HepG2 (cell line): Measurements from ENCODE around the gene MYO5B. TPM values are rescaled to one million over a fixed set of nuclear protein-coding genes. Genes with fewer than 3 reads are reported as not detected.

Experiments
- ARHGAP35 ChIP-seq: sonication (generic); formaldehyde crosslinking; IDR thresholded peaks from 2 replicates; pipeline ENCODE4 v1.9.0; 2022; ENCODE audit warnings: mild to moderate bottlenecking, inconsistent platforms, moderate library complexity, missing genetic modification reagents, borderline replicate concordance
- HNF4A ChIP-seq: sonication (generic); formaldehyde crosslinking; IDR thresholded peaks from 2 replicates; pipeline ENCODE4 v1.4.0; 2020; ENCODE audit warnings: missing genetic modification reagents
- KAT7 ChIP-seq: IDR thresholded peaks from 2 replicates; pipeline ENCODE4 v1.6.1; 2018; ENCODE audit warnings: borderline replicate concordance, missing compliant biosample characterization
- KDM1A ChIP-seq: IDR thresholded peaks from 2 replicates; pipeline ENCODE4 v1.6.1; 2016; ENCODE audit warnings: missing compliant biosample characterization
- KDM6A ChIP-seq: IDR thresholded peaks from 2 replicates; pipeline ENCODE4 v1.6.1; 2016; ENCODE audit warnings: low read depth
- KLF11 ChIP-seq: IDR thresholded peaks from 2 replicates; pipeline ENCODE4 v1.6.1; 2016; ENCODE audit warnings: missing compliant biosample characterization
- MTA1 ChIP-seq: sonication (generic); formaldehyde crosslinking; IDR thresholded peaks from 2 replicates; pipeline ENCODE4 v1.4.0; 2020; ENCODE audit warnings: missing genetic modification reagents, mild to moderate bottlenecking, borderline replicate concordance
- PATZ1 ChIP-seq: sonication (generic); formaldehyde crosslinking; IDR thresholded peaks from 2 replicates; pipeline ENCODE4 v1.4.0; 2020; ENCODE audit warnings: missing genetic modification reagents
- RFX5 ChIP-seq: IDR thresholded peaks from 2 replicates; pipeline ENCODE4 v1.6.1; 2011; ENCODE audit warnings: low read depth, low read length, improper control_type of control experiment
- THAP8 ChIP-seq: sonication (generic); formaldehyde crosslinking; IDR thresholded peaks from 2 replicates; pipeline ENCODE4 v1.5.1; 2020; ENCODE audit warnings: missing genetic modification reagents, mild to moderate bottlenecking, borderline replicate concordance
- TOPORS ChIP-seq: sonication (generic); formaldehyde crosslinking; IDR thresholded peaks from 2 replicates; pipeline ENCODE4 v1.8.0; 2023; ENCODE audit warnings: mild to moderate bottlenecking, missing genetic modification reagents
- XBP1 ChIP-seq: sonication (generic); formaldehyde crosslinking; IDR thresholded peaks from 2 replicates; pipeline ENCODE4 v1.5.0; 2020; ENCODE audit warnings: missing genetic modification reagents
- ZGPAT ChIP-seq: IDR thresholded peaks from 2 replicates; pipeline ENCODE4 v1.6.1; 2016; ENCODE audit warnings: mild to moderate bottlenecking
- ZNF180 ChIP-seq: sonication (generic); formaldehyde crosslinking; IDR thresholded peaks from 2 replicates; pipeline ENCODE4 v1.4.0; 2020; ENCODE audit warnings: low read depth, missing genetic modification reagents, borderline replicate concordance
- ZNF263 ChIP-seq: sonication (generic); formaldehyde crosslinking; IDR thresholded peaks from 2 replicates; pipeline ENCODE4 v1.4.0; 2020; ENCODE audit warnings: missing genetic modification reagents
- ZNF274 ChIP-seq: sonication (generic); formaldehyde crosslinking; IDR thresholded peaks from 2 replicates; pipeline ENCODE4 v1.5.1; 2020; ENCODE audit warnings: mild to moderate bottlenecking, missing genetic modification reagents
- ZNF317 ChIP-seq: sonication (generic); formaldehyde crosslinking; IDR thresholded peaks from 2 replicates; pipeline ENCODE4 v1.5.0; 2020; ENCODE audit warnings: mild to moderate bottlenecking, missing genetic modification reagents
- ZNF33A ChIP-seq: sonication (generic); formaldehyde crosslinking; IDR thresholded peaks from 2 replicates; pipeline ENCODE4 v1.5.1; 2020; ENCODE audit warnings: missing genetic modification reagents, mild to moderate bottlenecking, moderate library complexity, borderline replicate concordance
- ZNF549 ChIP-seq: sonication (generic); formaldehyde crosslinking; IDR thresholded peaks from 2 replicates; pipeline ENCODE4 v1.5.0; 2020; ENCODE audit warnings: missing genetic modification reagents
- polyA plus RNA-seq, 8 experiments: library from polyadenylated mRNA; depleted of rRNA in 3 of 8; stranded (reverse) in 7 of 8; unstranded in 1 of 8; fragments of >200 nt; fragmentation: Illumina TruSeq in 4 of 8; extraction: Trizol in 4 of 8; gene quantifications; 2 replicates each; pipeline versions ENCODE4 v1.2.1 to v1.2.3, GENCODE V29; 2011 to 2016; ENCODE audit warnings: low read depth in 4 of 8, missing spikeins in 1 of 8, mixed read lengths in 1 of 8; ENCODE audit not compliant: insufficient read depth in 1 of 8
- total RNA-seq, 5 experiments: library from RNA; depleted of rRNA; stranded (reverse); fragments of >200 nt; fragmentation: Illumina TruSeq; extraction: Trizol; gene quantifications; 2 replicates each; pipeline ENCODE4 v1.2.3, GENCODE V29; 2016; ENCODE audit warnings: low read depth in 1 of 5
- TF ChIP-seq, protein P1 (sequence below): sonication (generic); formaldehyde crosslinking; IDR thresholded peaks from 2 replicates; pipeline ENCODE4 v1.4.0; 2020; ENCODE audit warnings: missing genetic modification reagents, borderline replicate concordance
- TF ChIP-seq, protein P2 (sequence below): sonication (generic); formaldehyde crosslinking; IDR thresholded peaks from 2 replicates; pipeline ENCODE4 v1.4.0; 2020; ENCODE audit warnings: missing genetic modification reagents; ENCODE audit errors: not compliant biosample characterization

MYO5B gene
- total and polyA plus RNA-seq, 2 of the 13 experiments (the other 11 are each of a cell fraction or from before 2014, with no cell fraction given) = 13.1 to 24.0 TPM

GRCh38 chr18:49813319-49814146 lies 381.4 kb downstream of the MYO5B start, which contains the start of gene ACAA2 (continued):
- TF ChIP-seq ZGPAT (CRISPR knock-in tag) = peak; percentile 84
- peak; percentile 93 for TF ChIP-seq KAT7 (CRISPR knock-in tag)
- TF ChIP-seq KDM1A (CRISPR knock-in tag) = no peak
- peak; percentile 37; the same call in 1 of the 2 replicates for TF ChIP-seq PATZ1
- TF ChIP-seq, protein P1, sequence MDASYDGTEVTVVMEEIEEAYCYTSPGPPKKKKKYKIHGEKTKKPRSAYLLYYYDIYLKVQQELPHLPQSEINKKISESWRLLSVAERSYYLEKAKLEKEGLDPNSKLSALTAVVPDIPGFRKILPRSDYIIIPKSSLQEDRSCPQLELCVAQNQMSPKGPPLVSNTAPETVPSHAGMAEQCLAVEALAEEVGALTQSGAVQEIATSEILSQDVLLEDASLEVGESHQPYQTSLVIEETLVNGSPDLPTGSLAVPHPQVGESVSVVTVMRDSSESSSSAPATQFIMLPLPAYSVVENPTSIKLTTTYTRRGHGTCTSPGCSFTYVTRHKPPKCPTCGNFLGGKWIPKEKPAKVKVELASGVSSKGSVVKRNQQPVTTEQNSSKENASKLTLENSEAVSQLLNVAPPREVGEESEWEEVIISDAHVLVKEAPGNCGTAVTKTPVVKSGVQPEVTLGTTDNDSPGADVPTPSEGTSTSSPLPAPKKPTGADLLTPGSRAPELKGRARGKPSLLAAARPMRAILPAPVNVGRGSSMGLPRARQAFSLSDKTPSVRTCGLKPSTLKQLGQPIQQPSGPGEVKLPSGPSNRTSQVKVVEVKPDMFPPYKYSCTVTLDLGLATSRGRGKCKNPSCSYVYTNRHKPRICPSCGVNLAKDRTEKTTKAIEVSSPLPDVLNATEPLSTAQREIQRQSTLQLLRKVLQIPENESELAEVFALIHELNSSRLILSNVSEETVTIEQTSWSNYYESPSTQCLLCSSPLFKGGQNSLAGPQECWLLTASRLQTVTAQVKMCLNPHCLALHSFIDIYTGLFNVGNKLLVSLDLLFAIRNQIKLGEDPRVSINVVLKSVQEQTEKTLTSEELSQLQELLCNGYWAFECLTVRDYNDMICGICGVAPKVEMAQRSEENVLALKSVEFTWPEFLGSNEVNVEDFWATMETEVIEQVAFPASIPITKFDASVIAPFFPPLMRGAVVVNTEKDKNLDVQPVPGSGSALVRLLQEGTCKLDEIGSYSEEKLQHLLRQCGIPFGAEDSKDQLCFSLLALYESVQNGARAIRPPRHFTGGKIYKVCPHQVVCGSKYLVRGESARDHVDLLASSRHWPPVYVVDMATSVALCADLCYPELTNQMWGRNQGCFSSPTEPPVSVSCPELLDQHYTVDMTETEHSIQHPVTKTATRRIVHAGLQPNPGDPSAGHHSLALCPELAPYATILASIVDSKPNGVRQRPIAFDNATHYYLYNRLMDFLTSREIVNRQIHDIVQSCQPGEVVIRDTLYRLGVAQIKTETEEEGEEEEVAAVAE (CRISPR knock-in tag) = no peak
- no peak; the same call in 1 of the 2 replicates for TF ChIP-seq ZNF263 (CRISPR knock-in tag)
- TF ChIP-seq ARHGAP35 = no peak; the same call in 1 of the 2 replicates
- TF ChIP-seq, protein P2, sequence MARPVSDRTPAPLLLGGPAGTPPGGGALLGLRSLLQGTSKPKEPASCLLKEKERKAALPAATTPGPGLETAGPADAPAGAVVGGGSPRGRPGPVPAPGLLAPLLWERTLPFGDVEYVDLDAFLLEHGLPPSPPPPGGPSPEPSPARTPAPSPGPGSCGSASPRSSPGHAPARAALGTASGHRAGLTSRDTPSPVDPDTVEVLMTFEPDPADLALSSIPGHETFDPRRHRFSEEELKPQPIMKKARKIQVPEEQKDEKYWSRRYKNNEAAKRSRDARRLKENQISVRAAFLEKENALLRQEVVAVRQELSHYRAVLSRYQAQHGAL (CRISPR knock-in tag) = no peak
- TF ChIP-seq KLF11 = no peak
- TF ChIP-seq KDM6A (CRISPR knock-in tag) = no peak
- TF ChIP-seq ZNF33A = no peak
- TF ChIP-seq HNF4A (CRISPR knock-in tag) = no peak; the same call in 1 of the 2 replicates
- no peak for TF ChIP-seq THAP8 (CRISPR knock-in tag)
- TF ChIP-seq MTA1 = no peak
- peak; percentile 80 for TF ChIP-seq ZNF317
- TF ChIP-seq TOPORS = peak; percentile 44; the same call in 1 of the 2 replicates
- no peak for TF ChIP-seq ZNF549 (CRISPR knock-in tag)
- no peak for TF ChIP-seq XBP1 (CRISPR knock-in tag)
- TF ChIP-seq ZNF274 = peak; percentile 64; the same call in 1 of the 2 replicates
- TF ChIP-seq ZNF180 (CRISPR knock-in tag) = no peak; the same call in 1 of the 2 replicates
- no peak for TF ChIP-seq RFX5
